ENCODE measurements around the gene HYI. TPM values are rescaled to one million over a fixed set of nuclear protein-coding genes. Genes with fewer than 3 reads are reported as not detected.

Gene HYI
- total RNA-seq, 1 donor, result 27.1 TPM

DNA sequence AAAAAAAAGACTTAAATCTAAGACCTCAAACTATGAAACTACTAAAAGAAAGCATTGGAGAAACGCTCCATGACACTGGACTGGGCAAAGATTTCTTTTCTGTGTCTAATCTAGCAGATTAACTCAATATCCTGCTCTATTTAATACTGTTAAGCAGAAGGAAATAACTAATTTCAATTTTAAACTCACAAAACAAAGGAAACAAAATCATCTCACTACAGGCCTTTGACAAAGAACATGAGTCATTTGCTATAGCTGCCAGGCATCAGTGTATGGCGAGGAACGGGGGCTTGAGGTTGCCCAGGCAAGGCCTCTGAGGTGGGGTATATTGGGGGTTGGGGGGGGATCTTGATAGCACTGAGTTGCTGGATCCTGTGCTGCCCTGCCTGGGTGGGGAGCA is 43.2 kb downstream of the HYI start:
- no peak for DNase-seq (ENCODE audit: insufficient read length, low spot score, missing footprints)
- no peak overlapping the region for H2AFZ ChIP-seq (ENCODE audit: low read length)
- H3K27ac ChIP-seq (ENCODE audit: low read depth, low read length), result no peak overlapping the region

DNA sequence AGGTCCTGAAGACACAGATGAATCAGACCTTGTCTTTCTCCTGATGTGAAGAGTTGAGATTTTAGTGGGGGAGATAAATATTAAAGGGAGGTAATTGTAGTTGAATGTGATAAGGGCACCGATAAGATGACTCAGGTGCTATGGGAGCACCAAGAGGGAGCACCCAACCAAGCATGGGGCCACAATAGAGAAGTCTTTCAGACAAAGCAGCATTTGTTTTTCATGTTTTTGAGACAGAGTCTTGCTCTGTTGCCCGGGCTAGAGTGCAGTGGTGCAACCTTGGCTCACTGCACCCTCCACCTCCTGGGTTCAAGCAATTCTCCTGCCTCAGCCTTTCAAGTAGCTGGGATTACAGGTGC is 47.9 kb downstream of the HYI start:
- TF ChIP-seq, protein P1, sequence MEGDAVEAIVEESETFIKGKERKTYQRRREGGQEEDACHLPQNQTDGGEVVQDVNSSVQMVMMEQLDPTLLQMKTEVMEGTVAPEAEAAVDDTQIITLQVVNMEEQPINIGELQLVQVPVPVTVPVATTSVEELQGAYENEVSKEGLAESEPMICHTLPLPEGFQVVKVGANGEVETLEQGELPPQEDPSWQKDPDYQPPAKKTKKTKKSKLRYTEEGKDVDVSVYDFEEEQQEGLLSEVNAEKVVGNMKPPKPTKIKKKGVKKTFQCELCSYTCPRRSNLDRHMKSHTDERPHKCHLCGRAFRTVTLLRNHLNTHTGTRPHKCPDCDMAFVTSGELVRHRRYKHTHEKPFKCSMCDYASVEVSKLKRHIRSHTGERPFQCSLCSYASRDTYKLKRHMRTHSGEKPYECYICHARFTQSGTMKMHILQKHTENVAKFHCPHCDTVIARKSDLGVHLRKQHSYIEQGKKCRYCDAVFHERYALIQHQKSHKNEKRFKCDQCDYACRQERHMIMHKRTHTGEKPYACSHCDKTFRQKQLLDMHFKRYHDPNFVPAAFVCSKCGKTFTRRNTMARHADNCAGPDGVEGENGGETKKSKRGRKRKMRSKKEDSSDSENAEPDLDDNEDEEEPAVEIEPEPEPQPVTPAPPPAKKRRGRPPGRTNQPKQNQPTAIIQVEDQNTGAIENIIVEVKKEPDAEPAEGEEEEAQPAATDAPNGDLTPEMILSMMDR (IDR thresholded peaks at IDR 0.05; ENCODE audit: extremely low read depth, low read depth, low read length), result no peak
- no peak for DNase-seq (ENCODE audit: insufficient read length, low spot score, missing footprints)
- no peak overlapping the region for H3K4me2 ChIP-seq (ENCODE audit: insufficient read depth, low read length)
- H4K20me1 ChIP-seq (ENCODE audit: insufficient read depth, low read length), result peaks cover 16% of the 10 kb centered on the region
- H3K9me3 ChIP-seq (ENCODE audit: low read depth, low read length), result no peaks in the 10 kb centered on the region
- H3K36me3 ChIP-seq (ENCODE audit: insufficient read depth, low read length), result peaks cover 59% of the 10 kb centered on the region
- H3K27me3 ChIP-seq (ENCODE audit: insufficient read depth, low read length), result no peaks in the 10 kb centered on the region
- H3K4me3 ChIP-seq (ENCODE audit: insufficient read depth, low read length), result no peak overlapping the region
- no peak overlapping the region for H3K27ac ChIP-seq (ENCODE audit: low read depth, low read length)
- H3K79me2 ChIP-seq (ENCODE audit: insufficient read depth, low read length), result peaks cover 17% of the 10 kb centered on the region
- H3K4me1 ChIP-seq (ENCODE audit: insufficient read depth, low read length), result no peaks in the 10 kb centered on the region
- no peak overlapping the region for H2AFZ ChIP-seq (ENCODE audit: low read length)

More for the DNA sequence above, 43.2 kb downstream of the HYI start:
- Histone ChIP-seq H3K79me2 (ENCODE audit: insufficient read depth, low read length) (no peaks in the 10 kb centered on the region), H3K4me2 (ENCODE audit: insufficient read depth, low read length) (no peak overlapping the region), H3K9me3 (ENCODE audit: low read depth, low read length) (no peaks in the 10 kb centered on the region), H4K20me1 (ENCODE audit: insufficient read depth, low read length) (no peaks in the 10 kb centered on the region), H3K4me3 (ENCODE audit: insufficient read depth, low read length) (no peak overlapping the region), H3K36me3 (ENCODE audit: insufficient read depth, low read length) (peaks cover 47% of the 10 kb centered on the region), H3K4me1 (ENCODE audit: insufficient read depth, low read length) (no peaks in the 10 kb centered on the region), H3K27me3 (ENCODE audit: insufficient read depth, low read length) (no peaks in the 10 kb centered on the region)
- TF ChIP-seq, protein P1 (IDR thresholded peaks at IDR 0.05; ENCODE audit: extremely low read depth, low read depth, low read length), result no peak

DNA sequence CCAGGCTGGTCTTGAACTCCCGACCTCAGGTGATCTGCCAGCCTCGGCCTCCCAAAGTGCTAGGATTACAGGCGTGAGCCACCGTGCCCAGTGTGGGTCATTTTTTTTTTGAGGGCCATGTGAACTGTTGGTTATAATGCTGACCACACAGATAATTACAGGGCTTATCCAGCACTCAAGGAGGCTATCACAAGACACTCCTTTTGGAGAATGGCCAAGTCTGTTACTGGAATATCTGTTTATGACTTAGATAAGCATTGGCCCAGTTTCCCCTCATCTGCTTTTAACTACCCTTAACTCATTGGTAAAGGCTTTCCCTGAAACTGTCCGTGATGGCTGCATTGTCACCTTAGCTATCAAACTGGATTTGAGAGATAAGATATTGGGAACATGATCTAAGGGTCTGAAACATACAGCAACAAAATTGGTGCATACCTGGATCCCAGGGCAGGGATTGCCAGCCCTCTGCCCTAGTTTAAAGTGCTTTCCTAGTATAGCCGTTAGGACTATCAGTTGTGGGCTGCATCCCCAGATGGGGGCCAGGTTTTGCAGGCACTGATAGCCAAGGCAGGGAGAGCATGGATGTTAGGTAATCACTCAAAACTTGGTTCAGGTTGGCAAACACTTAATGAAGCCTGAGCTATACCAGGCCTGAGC is 48.4 kb downstream of the HYI start:
- H3K27me3 ChIP-seq (ENCODE audit: insufficient read depth, low read length), result no peaks in the 10 kb centered on the region
- peaks cover 19% of the 10 kb centered on the region for H3K79me2 ChIP-seq (ENCODE audit: insufficient read depth, low read length)
- DNase-seq (ENCODE audit: insufficient read length, low spot score, missing footprints), result no peak
- H2AFZ ChIP-seq (ENCODE audit: low read length), result no peak overlapping the region
- no peaks in the 10 kb centered on the region for H3K4me1 ChIP-seq (ENCODE audit: insufficient read depth, low read length)
- no peak overlapping the region for H3K4me2 ChIP-seq (ENCODE audit: insufficient read depth, low read length)
- H4K20me1 ChIP-seq (ENCODE audit: insufficient read depth, low read length), result peaks cover 16% of the 10 kb centered on the region
- H3K4me3 ChIP-seq (ENCODE audit: insufficient read depth, low read length), result no peak overlapping the region
- no peak overlapping the region for H3K27ac ChIP-seq (ENCODE audit: low read depth, low read length)
- H3K9me3 ChIP-seq (ENCODE audit: low read depth, low read length), result no peaks in the 10 kb centered on the region
- TF ChIP-seq, protein P1 (IDR thresholded peaks at IDR 0.05; ENCODE audit: extremely low read depth, low read depth, low read length), result no peak
- H3K36me3 ChIP-seq (ENCODE audit: insufficient read depth, low read length), result peaks cover 59% of the 10 kb centered on the region

DNA sequence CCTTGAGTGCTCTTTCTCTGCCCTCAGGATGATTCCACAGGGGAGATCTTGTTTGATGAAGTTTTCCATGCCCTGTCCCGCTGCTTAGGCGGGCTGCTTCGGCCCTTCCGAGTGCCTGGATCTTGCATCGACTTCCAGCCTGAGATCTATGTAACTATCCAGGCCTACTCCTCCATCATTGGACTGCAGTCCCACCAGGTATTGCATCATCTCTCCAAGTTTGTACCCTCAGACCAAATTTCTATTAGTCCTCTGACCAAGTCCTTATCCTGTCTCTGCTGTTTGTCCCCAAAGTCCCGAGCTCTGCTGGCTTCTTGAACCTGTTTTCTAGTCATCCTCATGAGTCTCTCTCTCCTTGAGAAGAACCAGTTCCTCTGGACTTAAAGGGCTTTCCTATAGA is 49.4 kb downstream of the HYI start:
- Histone ChIP-seq H3K27me3 (ENCODE audit: insufficient read depth, low read length) (no peaks in the 10 kb centered on the region), H3K4me2 (ENCODE audit: insufficient read depth, low read length) (no peak overlapping the region), H3K27ac (ENCODE audit: low read depth, low read length) (no peak overlapping the region), H3K4me3 (ENCODE audit: insufficient read depth, low read length) (no peak overlapping the region), H3K9me3 (ENCODE audit: low read depth, low read length) (no peaks in the 10 kb centered on the region), H4K20me1 (ENCODE audit: insufficient read depth, low read length) (peaks cover 16% of the 10 kb centered on the region), H2AFZ (ENCODE audit: low read length) (no peak overlapping the region), H3K4me1 (ENCODE audit: insufficient read depth, low read length) (no peaks in the 10 kb centered on the region), H3K36me3 (ENCODE audit: insufficient read depth, low read length) (peaks cover 63% of the 10 kb centered on the region), H3K79me2 (ENCODE audit: insufficient read depth, low read length) (peaks cover 24% of the 10 kb centered on the region)
- TF ChIP-seq, protein P1 (IDR thresholded peaks at IDR 0.05; ENCODE audit: extremely low read depth, low read depth, low read length), result no peak
- DNase-seq (ENCODE audit: insufficient read length, low spot score, missing footprints), result no peak

Measured in osteoblast (primary cell).